SW 1271 (cell line): ENCODE data around the gene KAZN.

Source experiments
- DNase-seq, 2 experiments: peaks; one replicate each; lab custom pipeline; 2025; lab: John Stamatoyannopoulos, UW

KAZN gene

GRCh38 chr1:14715266-14715665 lies 116.8 kb downstream of the KAZN start:
- DNase-seq, result no peak

GRCh38 chr1:14715802-14716201 lies 117.3 kb downstream of the KAZN start:
- DNase-seq, result no peak

GRCh38 chr1:14716474-14716873 lies 118.0 kb downstream of the KAZN start:
- no peak for DNase-seq

- DNase-seq, result no peak
Measured at GRCh38 chr1:14718476-14718875, 120.0 kb downstream of the KAZN start.

GRCh38 chr1:14723401-14723800 lies 124.9 kb downstream of the KAZN start:
- DNase-seq, result no peak

GRCh38 chr1:14724246-14724645 lies 125.8 kb downstream of the KAZN start:
- no peak for DNase-seq

- no peak for DNase-seq
Measured at GRCh38 chr1:14724678-14725077, 126.2 kb downstream of the KAZN start.

- no peak for DNase-seq
Measured at GRCh38 chr1:14725238-14725637, 126.8 kb downstream of the KAZN start.

- DNase-seq, result no peak
Measured at GRCh38 chr1:14725695-14726094, 127.2 kb downstream of the KAZN start.

GRCh38 chr1:14726606-14727005 lies 128.1 kb downstream of the KAZN start:
- no peak for DNase-seq

GRCh38 chr1:14728516-14728915 lies 130.0 kb downstream of the KAZN start:
- DNase-seq, result no peak

- DNase-seq, result no peak
Measured at GRCh38 chr1:14732728-14733047, 134.2 kb downstream of the KAZN start.

- DNase-seq, result no peak
Measured at GRCh38 chr1:14733048-14733778, 134.7 kb downstream of the KAZN start.

- DNase-seq, result no peak
Measured at GRCh38 chr1:14733779-14734140, 135.3 kb downstream of the KAZN start.

GRCh38 chr1:14735841-14736240 lies 137.4 kb downstream of the KAZN start:
- no peak for DNase-seq

- no peak for DNase-seq
Measured at GRCh38 chr1:14737561-14738094, 139.1 kb downstream of the KAZN start.

- DNase-seq, result no peak
Measured at GRCh38 chr1:14738235-14738634, 139.8 kb downstream of the KAZN start.

GRCh38 chr1:14738647-14739046 lies 140.2 kb downstream of the KAZN start:
- no peak for DNase-seq

GRCh38 chr1:14739082-14739832 lies 140.8 kb downstream of the KAZN start:
- DNase-seq, result no peak

GRCh38 chr1:14740016-14740415 lies 141.5 kb downstream of the KAZN start:
- no peak for DNase-seq

GRCh38 chr1:14741082-14741481 lies 142.6 kb downstream of the KAZN start:
- DNase-seq, result no peak

- DNase-seq, result no peak
Measured at GRCh38 chr1:14741532-14741931, 143.0 kb downstream of the KAZN start.

GRCh38 chr1:14742181-14742980 lies 143.9 kb downstream of the KAZN start:
- peak; percentile 76 to 77 for DNase-seq
